ENCODE results near the gene PIGK.

PIGK gene

DNA sequence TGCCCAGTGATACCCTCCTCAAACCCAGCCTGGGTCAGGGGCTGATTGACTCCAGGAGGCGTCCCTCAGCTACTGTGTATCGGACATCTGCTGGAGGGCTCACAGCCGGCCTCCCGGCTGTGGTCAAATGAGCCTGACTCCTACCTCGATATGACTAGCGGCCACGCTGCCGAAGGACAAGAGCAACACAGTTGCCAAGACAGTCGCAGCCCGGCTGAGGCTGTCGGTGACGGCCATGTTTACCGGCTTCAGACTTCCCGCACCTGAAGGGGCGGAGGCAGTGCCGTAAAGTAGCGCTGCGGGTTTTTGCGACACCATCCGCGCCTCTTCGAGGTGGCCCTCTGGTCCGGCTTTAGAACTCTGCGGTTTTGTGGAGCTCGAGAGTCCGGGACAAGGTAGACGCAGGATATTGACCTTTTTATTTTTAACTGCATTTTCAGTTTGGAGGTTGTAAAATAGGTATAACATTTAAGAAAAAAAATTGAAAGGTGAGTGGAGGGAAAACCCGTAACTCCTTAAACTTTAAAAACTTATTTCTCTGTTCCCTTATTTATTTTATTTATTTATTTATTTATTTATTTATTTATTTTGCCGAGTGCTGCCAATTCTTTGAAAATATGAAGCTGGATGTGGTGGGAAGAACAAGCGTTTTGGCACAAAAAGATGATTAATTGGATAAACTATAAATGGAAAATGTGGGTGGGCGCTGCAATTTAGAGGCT, at the start of gene PIGK:
PIGK (minus strand) TSS at position 265 of the 722 bp plus-strand sequence; CDS start at position 237, 28 bp downstream.
- peak within 1 kb of the TSS; percentile 81 for H3K27ac ChIP-seq
- TF ChIP-seq, protein P1, sequence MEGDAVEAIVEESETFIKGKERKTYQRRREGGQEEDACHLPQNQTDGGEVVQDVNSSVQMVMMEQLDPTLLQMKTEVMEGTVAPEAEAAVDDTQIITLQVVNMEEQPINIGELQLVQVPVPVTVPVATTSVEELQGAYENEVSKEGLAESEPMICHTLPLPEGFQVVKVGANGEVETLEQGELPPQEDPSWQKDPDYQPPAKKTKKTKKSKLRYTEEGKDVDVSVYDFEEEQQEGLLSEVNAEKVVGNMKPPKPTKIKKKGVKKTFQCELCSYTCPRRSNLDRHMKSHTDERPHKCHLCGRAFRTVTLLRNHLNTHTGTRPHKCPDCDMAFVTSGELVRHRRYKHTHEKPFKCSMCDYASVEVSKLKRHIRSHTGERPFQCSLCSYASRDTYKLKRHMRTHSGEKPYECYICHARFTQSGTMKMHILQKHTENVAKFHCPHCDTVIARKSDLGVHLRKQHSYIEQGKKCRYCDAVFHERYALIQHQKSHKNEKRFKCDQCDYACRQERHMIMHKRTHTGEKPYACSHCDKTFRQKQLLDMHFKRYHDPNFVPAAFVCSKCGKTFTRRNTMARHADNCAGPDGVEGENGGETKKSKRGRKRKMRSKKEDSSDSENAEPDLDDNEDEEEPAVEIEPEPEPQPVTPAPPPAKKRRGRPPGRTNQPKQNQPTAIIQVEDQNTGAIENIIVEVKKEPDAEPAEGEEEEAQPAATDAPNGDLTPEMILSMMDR (conservative IDR thresholded peaks at IDR 0.05), result no peak; the same call in 1 of the 2 replicates

DNA sequence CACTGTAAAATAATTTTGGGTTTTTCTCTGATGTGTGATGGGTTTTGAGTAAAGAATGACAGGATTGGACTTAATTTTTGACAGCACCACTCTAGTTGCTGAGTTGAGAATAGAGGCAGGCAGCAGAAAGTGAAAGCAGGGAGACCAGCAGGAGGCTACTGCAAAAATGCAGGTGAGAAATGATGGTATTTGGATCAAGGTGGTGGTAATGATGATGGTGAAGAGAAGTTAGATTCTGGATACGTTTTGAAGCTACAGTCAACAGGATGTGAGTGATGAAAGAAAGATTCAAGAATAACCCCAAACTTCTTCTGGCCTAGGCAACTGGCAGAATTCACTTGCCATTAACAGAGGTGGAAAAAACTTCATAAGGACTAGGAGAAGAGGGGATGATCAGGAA, 47.8 kb upstream of the PIGK start:
- no peak overlapping the region for H3K27ac ChIP-seq
- TF ChIP-seq, protein P1 (conservative IDR thresholded peaks at IDR 0.05), result no peak

DNA sequence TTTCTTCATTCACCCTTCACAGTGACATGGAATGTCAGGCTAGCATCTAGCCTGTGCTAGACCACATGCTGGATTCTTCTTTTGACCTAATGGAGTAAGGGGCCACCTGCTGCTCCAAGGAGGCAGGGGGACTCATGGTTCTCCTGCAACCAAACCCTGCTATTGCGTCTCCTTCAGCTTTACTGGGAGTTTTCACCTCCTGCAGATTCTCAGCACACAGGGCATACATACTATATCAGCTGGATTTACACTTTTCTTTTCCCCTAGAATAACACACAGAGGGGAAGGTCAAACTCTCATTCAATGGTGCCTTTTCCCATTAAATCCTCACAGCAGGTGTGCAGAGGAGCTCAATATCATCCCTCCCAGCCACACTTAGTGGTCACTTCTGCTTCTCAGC, 46.0 kb upstream of the PIGK start:
- TF ChIP-seq, protein P1 (conservative IDR thresholded peaks at IDR 0.05), result no peak
- peak overlapping the region; percentile 6; the same call in 1 of the 2 replicates for H3K27ac ChIP-seq

DNA sequence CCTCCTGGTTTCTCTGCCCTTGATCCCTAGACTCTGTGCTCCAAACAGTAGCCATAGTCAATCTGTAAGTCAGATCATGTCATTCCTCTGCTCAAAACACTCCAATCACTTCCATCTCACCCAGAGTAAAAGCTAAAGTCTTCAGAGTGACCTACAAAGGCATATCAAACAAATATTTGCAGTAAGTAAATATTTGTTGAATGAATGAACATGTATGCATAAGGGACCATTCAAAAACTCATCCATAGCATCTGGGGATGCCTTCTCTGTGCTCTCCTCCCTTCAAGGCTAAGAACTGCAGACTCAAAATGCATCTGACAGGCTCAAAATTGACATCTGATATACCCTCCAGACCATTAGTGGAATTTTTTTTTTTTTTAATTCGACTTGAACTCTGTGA, 44.5 kb upstream of the PIGK start:
- TF ChIP-seq, protein P1 (conservative IDR thresholded peaks at IDR 0.05), result no peak
- H3K27ac ChIP-seq, result peak overlapping the region; percentile 41

DNA sequence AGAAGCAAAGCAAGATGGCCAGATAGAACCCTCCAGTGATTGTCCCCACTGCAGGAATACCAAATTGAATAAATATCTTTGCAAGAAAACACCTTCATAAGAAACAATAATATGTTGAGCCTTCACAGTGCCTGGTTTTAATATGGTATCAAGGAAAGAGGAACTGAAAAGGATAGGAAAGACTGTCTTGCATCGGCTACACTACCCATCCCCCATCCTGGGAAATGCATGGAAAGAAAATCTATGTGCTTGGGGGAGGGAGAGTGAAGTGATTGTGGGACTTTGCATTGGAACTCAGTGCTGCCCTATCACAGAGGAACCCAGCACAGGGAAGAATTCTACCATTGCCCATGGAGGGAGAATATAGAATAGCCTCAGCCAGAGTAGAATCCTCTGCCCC, 34.0 kb upstream of the PIGK start:
- TF ChIP-seq, protein P1 (conservative IDR thresholded peaks at IDR 0.05), result no peak
- no peak overlapping the region for H3K27ac ChIP-seq

DNA sequence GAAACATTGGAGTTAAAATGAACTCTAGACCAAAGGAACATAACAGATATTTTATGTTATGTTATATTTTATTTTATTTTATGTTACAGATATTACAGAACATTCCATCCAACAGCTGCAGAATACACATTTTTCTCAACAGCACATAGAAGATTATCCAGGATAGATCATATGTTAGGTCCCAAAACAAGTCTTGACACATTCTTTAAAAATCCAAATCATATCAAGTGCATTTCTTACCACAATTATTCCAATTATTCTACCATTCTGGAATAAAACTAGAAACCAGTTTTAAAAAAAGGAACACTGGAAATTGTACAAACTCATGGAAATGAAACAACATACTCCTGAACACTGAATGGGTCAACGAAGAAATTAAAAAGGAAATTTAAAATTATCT, 30.9 kb upstream of the PIGK start:
- H3K27ac ChIP-seq, result no peak overlapping the region
- TF ChIP-seq, protein P1 (conservative IDR thresholded peaks at IDR 0.05), result no peak

DNA sequence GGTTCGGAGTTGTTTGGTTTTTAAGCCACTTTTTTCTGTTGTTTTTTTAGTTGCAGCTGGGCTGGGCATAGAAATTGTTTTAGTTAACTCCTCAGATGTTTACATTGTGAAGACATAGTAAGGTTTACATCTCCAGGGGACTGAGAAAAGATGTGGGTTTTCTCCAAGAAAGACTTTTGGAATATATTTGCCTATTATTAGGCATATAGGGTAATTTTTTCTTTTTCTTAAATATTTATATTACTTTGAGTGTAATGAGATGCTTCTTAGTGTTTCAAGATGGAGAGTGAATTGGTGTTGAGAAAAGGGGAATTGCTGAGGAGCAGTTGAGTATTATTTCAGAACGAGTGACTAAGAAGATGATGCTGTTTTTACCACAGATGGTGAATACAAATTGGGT, 26.6 kb upstream of the PIGK start:
- TF ChIP-seq, protein P1 (conservative IDR thresholded peaks at IDR 0.05), result no peak
- H3K27ac ChIP-seq, result no peak overlapping the region
